IPS-NIHi7 (cell line): Measurements from ENCODE around the gene DLX3.
A peak's percentile ranks its signal among the peaks of the same experiment; 100 is the strongest.

ENCODE experiments used
- DNase-seq: peaks from one replicate; pipeline ENCODE4 v3.0.0; 2012; ENCODE audit warnings: mixed read lengths; ENCODE audit errors: extremely low spot score

Gene DLX3

GRCh38 chr17:49992191-49992932 is 2.7 kb downstream of the DLX3 start:
- no peak for DNase-seq

GRCh38 chr17:49991409-49991808 is 3.6 kb downstream of the DLX3 start:
- no peak for DNase-seq

GRCh38 chr17:49990921-49991320 is 4.1 kb downstream of the DLX3 start:
- no peak for DNase-seq

- no peak for DNase-seq
These were observed 4.7 kb downstream of the DLX3 start for GRCh38 chr17:49990331-49990730.

- DNase-seq = no peak
These were observed 5.5 kb downstream of the DLX3 start for GRCh38 chr17:49989518-49989880.

GRCh38 chr17:49987681-49988441 is 7.2 kb downstream of the DLX3 start:
- no peak for DNase-seq

- DNase-seq = no peak
These were observed 7.8 kb downstream of the DLX3 start for GRCh38 chr17:49987290-49987585.

- DNase-seq = no peak
These were observed 8.4 kb downstream of the DLX3 start for GRCh38 chr17:49986396-49987289.

- no peak for DNase-seq
These were observed 9.6 kb downstream of the DLX3 start for GRCh38 chr17:49985310-49985990.

GRCh38 chr17:49984776-49985175 is 10.2 kb downstream of the DLX3 start:
- no peak for DNase-seq

GRCh38 chr17:49984283-49984682 is 10.7 kb downstream of the DLX3 start:
- DNase-seq = no peak

- peak; percentile 90 for DNase-seq
These were observed 14.3 kb downstream of the DLX3 start for GRCh38 chr17:49980703-49981197.

GRCh38 chr17:49979748-49980479 is 15.1 kb downstream of the DLX3 start:
- DNase-seq = no peak

- no peak for DNase-seq
These were observed 16.5 kb downstream of the DLX3 start for GRCh38 chr17:49978501-49978900.

GRCh38 chr17:49977463-49978389 is 17.3 kb downstream of the DLX3 start:
- DNase-seq = peak; percentile 47

GRCh38 chr17:49976828-49977202 is 18.2 kb downstream of the DLX3 start:
- no peak for DNase-seq

- no peak for DNase-seq
These were observed 18.7 kb downstream of the DLX3 start for GRCh38 chr17:49976163-49976827.

- no peak for DNase-seq
These were observed 19.5 kb downstream of the DLX3 start for GRCh38 chr17:49975531-49975930.

GRCh38 chr17:49973271-49973615 is 21.8 kb downstream of the DLX3 start:
- no peak for DNase-seq
